NCI-H146 (cell line): ENCODE measurements around the gene PPM1A.
"Not testable (repeated sequence)": the region's sequence is repeated elsewhere in the genome, so short reads cannot be mapped to it uniquely, and the experiment has no call there.

ENCODE experiments used
- DNase-seq: peaks from one replicate; lab custom pipeline; 2025; lab: John Stamatoyannopoulos, UW

The PPM1A gene

DNA sequence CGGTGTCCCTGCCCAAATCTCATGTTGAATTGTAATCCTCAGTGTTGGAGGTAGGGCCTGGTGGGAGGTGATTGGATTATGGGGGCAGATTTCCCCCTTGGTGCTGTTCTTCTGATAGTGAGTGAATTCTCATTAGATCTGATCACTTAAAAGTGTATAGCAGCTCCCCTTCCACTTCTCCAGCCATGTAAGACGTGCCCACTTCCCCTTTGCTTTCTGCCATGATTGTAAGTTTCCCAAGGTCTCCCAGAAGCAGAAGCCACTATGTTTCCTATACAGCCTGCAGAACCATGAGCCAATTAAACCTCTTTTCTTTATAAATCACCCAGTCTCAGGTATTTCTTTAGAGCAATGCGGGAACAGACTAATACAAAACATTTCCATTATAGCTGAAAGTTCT is 71.8 kb downstream of the PPM1A start:
- DNase-seq: not testable (repeated sequence)

DNA sequence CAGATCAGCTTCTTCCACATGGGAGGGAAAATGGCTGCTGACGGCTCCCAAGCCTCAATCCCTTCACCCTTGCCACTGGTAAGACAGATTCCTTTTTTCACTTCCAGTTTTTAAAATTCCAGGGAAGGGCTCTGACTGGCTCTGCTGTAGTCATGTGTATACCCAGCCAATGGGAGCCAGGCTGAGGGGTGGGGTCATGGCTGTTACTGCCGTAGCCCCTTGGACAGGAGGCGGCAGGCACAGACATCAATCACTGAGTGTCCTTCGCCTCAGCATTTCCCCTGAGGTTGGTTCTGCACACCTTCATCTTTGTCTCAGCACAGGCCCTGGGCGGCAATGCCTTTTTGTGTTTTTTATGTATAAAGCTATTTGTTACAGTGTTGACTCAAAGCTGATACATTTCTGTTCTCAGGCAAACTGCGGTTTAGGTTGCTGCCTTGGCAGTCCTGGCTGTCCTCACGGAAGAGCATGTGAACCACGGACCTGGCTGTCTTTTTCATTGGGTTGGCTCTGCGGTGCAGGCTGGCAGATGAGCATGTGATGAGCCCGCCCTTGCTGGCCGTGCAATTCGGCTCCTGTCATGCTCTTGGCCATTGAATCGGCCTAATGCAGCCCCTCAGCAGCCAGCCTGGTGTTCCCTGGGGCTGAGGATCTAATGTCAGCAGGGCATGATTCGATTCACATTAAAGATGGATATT is 74.3 kb downstream of the PPM1A start:
- no peak for DNase-seq

DNA sequence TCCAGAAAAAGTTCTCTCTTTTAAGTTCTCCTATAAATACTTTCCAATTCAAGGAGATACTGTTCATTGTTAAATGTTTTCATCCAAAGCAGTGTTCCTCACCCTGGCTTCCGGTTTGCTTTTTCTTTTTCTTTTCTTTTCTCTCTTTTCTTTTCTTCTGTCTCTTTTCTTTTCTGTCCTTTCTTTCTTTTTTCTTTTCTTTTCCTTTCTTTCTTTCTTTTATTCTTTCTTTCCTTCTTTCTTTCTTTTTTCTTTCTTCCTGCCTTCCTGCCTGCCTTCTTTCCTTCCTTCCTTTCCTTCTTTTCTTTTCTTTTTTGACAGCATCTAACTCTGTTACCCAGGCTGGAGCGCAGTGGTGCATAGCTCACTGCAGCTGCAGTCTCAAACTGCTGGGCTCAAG is 75.8 kb downstream of the PPM1A start:
- no peak for DNase-seq

DNA sequence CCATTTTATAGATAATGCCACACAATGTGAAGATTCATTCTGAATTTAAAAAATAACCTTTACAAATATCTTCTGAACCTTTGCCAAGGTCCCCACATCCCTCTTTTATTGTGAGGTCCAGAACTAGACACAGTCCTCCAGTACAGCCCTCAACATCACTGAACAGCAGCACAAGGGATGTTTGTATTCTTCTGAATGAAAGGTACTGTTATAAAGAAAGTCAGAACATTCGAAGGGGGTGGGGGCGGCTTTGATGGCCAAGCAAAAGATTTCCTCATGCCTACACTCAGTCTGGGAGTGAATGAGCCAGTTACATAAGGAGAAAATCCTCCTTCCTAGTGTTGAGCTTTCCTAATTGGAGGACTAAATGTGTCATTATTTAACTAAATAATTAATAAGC is 77.3 kb downstream of the PPM1A start:
- DNase-seq: no peak

DNA sequence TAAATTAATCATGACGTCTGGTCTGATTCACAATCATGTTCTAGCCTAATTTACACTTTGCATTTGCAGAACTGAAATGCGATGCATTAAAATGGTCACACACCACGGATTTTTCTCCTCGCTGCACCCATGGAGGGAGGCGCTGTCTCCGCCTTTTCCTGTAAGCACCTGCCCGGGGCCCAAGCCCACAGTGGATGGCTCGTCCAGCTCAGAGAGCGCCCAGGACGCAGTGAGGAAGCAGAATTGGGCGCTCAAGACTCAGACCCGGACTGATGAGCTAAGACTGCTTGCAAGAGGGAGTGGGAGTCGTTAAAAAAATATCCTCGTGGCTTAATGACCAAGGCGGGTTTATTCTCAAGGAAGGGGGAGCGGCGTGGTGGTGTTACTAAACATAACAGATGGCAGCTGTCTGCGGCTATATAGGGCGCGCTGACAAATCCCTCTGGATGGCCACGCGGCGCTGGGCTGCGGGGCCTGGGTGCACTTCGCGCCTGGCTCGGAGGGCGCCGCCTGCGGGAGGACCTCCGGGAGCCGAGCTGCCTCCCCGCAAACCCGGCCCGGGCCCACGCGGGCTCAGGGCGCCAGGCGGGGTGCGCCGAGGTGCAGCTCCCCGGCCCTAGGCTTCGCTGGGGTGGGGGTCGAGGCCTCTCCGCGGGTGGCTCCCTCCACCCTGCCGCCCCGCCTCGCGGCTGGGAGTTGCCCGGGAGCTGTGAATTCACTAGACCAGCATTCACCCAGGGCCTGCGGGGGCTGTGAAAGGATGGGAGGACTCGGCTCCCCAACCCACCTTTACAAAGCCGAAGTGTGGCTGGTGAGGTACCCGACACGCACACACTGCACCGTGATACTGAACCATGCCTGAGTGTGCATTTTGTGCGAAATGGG is 78.7 kb downstream of the PPM1A start:
- DNase-seq: peak; percentile 81

DNA sequence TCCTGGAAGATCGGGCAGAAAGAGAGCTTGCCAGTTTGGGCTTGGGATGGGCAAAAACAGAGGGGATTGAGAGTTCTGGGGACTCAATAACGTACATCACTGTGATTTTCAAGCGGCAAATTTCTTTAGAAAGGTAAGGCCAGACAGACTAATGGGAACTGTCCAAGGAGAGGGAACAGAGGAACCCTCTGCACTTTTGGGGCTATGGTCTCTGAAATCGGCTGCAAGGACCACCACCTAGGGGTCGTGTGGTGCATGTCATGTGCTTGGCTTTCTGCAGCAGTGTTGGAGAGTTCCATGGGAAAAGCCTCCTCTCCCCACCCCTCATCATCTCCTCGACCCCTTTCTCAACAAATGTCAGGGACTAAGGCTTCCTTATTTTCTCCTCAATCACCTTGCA is 79.6 kb downstream of the PPM1A start:
- DNase-seq: peak; percentile 32

DNA sequence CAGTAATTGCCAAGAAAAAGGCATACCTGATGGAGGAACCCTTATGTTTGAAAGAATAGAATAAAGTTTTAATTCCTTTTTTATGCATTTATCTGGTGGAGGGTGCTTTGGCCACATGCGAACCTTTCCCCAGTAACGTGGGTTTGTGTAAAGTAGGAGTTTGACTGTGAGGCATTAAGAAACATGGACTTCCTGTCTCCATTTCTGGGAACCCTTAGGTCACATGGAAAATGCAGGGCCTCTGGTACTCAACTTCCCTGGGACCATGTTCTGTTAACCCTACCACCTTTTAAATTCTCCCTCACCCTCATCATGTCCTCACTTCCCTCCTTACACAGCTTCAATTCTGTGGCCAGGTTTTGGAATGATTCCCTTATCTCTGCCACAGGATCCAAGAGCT is 80.3 kb downstream of the PPM1A start:
- DNase-seq: no peak

DNA sequence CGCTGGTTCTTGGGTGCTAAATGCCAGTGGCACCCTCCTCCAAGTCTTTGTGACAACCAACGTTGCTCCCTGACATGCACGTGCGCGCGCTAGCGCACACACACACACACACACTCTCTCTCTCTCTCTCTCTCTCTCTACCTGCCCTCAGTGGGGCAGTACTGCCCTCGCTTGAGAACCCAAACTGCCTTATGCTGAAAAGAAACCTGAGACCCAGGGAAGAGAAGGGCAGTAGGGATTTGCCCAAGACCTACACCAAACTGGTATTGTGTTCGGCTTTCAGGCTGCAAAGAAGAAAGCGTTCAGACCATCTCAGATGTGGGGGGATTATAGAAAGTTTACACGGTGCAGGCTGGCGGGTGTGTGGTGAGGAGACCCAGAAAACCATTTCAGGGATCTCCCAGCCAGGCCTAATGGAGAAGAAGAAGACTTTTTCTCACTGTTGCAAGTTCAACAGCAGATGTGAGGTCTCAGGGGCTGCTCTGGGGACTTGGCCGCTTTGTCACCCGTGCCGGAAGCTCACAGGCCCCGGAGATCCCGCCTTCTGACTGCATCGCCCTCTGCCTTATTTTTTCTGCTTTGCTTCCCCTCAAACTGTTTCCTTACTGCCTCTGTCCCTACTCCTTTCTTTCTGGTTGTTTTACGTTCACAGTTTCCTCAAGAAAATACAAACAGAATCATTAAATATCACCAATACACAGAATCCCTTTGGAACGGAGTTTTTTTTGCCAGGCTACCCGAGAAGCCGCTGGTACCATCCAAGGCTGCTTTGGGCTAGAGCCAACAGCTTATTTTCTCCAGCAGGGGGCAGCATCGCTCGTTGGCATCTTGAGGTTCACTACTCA is 82.4 kb downstream of the PPM1A start:
- DNase-seq: peak; percentile 74

DNA sequence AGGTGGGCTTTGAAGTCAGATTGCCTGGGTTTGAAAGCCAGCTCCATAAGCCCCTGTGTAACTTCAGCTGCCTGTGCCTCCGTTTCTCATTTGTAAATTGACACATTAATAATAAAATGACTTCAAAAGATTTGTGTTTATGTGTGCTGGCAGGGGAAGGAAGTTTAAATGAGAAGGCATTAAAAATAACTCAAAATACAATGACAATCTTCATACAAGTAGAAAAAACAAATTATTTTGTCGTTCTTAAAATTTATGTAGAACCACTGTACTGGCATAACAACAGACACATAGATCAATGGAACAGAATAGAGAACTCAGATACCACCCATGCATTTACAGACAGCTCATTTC is 83.0 kb downstream of the PPM1A start:
- DNase-seq: no peak

DNA sequence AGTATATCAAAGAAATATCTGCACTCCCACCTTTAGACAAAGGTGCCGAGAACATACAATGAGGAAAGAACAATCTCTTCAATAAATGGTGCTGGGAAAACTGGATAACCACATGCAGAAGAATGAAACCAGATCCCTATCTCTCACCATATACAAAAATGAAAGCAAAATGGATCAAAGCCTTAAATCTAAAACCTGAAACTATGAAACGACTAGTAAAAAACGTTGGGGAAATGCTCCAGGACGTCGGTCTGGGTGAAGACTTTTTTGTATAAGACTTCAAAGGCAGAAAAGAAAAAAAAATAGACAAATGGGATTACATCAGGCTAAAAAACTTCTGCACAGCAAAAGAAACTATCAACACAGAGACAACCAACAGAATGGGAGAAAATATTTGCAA is 83.8 kb downstream of the PPM1A start:
- no peak for DNase-seq

DNA sequence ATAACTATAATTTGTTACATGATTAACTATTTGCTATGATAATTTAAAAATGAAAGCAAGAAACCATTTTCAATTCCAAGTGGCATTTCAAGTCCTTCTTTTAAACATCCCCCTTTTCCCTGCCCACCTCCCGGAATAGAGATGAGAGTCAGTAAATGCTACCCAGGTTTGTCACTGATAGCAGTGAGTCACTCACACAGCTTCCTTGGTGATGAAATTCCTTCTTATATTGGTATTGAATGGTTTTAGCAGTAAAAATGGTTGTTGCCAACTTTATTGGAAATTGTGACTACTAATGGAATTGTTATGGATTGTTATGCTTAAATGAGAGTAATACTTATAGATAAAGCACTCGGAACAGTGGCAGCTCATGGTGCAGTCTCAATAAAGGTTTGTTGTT is 90.5 kb downstream of the PPM1A start:
- no peak for DNase-seq

DNA sequence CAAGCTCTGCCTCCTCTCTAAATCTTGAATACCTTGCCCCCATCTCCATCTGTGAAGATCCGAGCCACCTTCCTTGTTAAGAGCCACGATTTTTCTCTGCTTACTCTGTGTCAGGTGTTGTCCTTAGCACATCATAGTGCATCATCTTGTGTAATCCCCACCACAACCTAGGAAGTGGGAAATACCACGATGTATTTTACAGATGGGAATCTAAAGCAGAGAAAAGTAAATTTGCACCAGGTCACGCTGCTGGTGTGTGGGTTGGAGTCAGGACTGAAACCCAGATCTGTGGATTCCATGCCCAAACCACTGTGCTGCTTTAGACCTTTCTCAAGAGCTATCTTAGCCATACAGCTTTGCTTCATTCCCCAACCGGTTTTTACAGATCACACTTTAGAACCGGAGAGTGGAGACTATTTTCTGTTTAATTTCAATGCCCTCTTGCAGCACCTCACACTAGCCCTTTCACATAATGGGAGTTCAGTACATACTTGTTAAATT is 94.6 kb downstream of the PPM1A start:
- no peak for DNase-seq

DNA sequence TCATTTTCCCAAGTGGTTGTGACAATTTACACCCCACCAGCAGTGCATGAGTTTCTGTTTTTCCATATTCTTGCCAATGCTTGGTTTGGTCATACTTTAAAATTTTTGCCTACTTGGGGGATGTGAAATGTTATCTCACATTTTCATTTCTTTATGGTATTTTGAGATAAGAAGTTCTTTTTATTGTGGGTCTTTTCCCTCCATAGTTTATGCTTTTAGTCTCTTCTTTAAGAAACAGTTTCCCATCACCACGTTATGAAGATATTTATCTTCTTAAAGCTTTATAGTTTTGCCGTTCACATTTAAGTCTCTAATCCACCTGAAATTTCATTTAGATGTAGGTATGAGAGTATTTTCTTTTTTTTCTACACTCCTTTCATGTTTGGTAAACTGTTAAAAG is 95.7 kb downstream of the PPM1A start:
- no peak for DNase-seq

DNA sequence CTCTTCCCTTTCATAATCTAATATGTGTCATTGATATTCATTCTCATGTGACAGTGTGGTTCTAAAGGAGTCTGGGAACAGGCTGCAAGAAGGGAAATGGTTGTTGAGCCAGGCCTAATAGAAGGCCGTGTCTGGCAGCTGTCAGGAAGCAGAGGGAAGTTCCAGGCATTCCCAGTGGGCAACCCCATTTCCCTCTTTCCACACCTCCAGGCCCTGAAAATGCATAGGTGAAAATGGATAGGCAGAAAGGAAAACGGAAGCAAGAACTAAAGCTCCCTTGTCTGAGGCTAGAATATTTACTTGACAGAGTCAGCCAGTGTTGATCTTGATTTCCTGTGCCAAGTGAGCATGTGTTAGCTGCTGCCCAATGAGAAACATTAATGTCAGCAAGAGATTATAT is 97.7 kb downstream of the PPM1A start:
- DNase-seq: no peak

DNA sequence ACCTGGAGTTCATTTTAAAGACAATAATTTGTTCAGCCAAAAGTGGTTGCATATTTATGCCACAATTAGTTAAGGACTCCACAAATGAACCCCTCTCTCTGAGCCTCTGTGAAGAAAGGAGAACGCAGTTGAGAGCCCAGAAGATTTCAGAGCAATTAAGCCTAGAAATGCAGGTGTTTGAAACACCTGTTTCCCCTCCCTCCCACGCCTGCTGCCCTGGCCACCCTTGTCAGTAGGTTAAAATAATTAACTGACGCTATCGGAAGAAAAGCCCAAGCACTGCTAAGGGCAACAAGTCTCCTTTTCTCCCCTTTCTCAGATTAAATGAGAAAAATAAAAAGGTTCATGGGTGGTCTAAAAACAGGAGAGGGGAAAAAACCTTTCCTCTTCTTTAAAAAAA is 99.2 kb downstream of the PPM1A start:
- DNase-seq: peak; percentile 63
